Measurements from ENCODE around the gene SLC6A12.
"Not testable (repeated sequence)": the region's sequence is repeated elsewhere in the genome, so short reads cannot be mapped to it uniquely, and the experiment has no call there.

The SLC6A12 gene

DNA sequence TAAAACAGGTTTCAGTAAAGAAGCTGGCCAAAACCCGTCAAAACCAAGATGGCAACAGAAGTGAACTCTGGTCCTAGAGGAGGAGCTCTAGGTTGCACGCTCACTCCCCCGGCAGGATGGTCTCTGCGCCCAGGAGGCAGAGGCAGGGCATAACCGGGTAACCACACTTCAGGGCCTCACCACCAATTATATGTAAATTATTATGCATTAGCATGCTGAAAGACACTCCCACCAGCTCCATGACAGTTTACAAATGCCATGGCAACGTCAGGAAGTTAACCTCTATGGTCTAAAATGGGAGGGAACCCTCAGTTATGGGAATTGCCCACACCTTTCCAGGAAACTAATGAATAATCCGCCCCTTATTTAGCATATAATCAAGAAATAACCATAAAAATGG, 20.1 kb upstream of the SLC6A12 start:
- no peak for DNase-seq

DNA sequence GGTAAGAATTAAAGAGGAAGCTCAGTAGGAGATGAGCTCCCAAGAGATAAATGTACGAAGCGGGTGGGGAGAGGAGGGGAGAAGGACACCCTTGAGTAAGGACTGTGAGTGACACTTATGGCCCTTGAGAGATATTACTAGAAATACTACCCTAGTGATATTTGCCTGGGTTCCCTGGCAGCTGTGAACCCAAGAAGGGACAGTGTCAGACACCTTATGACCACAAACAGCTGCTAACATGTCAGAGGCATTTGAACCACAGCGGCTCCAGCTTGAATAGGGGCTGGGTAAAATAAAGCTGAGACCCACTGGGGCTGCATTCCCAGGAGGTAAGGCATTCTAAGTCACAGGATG, 19.6 kb upstream of the SLC6A12 start:
- DNase-seq, result no peak

DNA sequence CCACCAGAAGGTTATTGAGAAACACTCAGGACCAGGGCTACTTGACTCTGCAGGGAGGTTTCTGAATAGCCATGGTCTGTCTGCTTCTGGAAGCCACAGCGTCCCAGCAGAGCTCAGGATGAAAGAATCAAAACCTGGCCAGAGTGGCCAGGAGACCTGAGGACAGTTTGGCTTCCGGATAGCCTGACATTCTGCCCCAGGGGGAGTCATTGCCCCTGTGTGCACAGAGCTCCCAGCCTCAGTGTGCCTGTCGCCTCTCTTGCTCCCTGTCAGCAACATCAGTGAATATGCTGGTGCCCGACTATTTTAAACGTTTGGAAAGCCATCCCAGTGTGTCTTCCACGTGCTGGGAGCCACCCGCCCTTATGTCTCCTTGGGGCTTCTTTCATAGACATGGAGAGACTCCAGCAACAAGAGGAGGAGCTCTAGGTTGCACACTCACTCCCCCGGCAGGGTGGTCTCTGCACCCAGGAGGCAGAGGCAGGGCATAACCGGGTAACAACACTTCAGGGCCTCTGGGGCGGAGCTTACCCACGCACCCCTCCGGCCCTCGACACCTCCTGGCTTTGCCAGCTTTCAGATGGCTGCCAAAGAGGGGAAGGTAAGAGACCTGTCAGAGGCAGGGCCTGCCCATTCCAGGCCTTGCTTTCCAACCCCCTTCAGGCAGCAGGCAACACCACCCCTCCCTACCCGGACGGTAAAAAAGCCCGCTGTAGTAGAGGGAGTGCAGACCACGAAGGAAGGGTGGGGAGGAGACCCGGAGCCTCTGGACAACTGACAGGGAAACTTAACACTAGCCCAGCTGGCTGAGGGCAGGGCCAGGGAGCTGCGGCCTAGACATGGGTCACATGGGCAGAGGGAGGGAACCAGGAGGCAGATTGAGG, 19.0 kb upstream of the SLC6A12 start:
- no peak for DNase-seq

- no peak for DNase-seq
Measured at GRCh38 chr12:230925-231671, 17.1 kb upstream of the SLC6A12 start.

DNA sequence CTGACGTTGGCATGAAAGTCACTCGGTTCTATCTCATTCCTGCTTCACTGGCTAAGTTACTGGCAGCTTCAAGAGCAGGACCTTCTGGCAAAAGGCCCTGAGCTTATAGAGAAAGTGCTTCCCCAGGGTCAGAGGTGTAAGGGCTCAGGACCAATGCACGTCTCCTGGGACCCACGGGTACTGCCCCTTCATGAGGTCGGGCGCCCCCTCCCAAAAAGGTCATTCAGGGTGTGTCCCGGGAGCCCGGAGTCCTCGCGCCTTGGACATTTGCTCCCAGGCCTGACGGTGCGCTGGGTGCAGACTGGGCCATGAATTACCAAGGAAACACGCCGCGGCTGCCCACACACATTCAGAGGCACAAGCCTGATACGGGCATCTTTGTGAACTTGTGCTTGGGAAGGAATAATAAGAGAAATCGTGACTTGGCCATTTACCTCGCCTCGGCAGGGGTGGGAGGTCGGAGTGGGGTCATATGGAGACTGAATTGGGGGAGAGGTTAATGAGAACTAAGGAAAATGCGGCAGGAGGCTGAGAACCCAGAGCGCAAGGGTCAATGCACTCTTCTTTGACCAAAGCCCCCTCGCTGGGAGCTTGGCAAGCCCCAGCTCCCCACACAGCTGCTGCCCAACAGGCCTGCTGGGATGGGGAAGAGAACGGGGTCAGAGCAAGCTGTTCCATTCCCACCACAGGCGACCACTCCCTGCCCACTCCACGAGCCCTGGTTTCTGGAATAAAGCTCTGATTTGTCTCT, 15.7 kb upstream of the SLC6A12 start:
- DNase-seq, result no peak

GRCh38 chr12:228846-229200, 14.9 kb upstream of the SLC6A12 start:
- no peak for DNase-seq

DNA sequence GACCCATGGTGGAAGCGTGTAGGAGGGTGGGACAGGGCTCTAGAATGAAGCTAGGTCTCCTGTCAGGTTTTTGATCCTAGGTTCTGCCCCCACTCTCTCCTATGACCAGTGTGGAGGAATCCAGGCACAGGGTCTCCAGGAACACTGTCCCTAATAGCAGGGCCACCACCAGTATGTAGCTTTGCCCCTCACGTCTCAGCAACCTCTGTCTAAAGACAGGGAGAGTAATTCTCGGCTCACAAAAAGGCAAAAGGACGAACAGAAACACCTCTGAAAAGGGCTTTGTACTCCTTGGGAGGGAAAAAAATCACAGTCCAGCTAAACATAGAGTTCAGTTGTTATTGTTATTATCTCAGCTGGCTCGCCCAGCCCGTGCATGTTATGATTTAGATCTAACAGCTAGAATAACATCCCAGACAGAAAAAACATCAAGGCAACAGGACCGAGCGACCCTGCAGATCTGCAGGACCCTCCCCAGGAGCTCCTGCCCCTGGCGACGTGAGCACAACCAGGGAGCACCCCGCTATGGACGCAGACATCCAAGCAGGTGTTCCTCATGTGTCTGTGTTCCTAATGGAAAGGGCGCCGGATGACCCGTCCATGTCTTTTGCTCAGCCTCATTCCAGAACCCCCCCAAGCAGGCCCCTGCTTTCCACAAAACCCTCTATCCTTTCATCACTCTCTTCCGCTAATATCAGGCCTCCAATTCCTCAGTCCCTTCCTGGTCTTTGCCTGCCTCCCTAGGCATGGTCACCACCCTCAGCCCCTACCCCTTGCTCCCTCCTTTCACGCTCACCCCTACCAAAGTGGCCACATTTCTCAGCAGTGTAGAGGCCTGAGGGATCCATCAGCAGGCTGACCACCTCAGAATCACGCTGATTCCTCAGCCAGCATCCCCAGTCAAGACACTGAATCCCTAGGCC, 14.2 kb upstream of the SLC6A12 start:
- DNase-seq, result no peak

DNA sequence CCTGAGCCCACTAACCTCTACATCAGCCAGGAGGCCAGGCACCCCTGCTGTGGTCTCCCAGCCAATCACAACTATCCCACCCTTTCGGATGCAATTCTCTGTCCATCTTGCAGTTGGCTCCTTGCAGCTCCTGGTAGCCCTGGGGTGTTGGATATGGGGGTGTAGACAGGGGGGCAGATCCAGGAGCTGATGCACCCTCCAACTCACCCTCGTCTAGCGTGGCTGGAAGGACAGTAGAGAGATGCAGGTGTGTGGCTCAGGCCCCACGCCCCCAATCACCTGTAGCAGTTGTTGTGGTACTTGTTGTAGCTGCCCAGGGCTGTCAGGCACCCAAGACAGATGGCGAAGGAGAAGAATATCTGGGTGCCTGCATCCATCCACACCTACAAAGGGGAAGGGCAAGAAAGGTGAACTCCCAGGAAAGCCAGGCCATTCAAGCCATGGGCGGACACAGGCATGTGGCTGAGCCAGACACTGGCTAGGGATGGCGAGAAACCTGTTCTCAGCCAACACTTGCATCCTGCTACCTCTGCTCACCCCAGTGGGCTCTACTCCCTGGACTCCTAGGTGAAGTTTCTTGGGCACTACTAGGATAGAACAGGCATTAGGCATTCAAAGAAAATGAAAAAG, 13.4 kb upstream of the SLC6A12 start:
- DNase-seq, result no peak

DNA sequence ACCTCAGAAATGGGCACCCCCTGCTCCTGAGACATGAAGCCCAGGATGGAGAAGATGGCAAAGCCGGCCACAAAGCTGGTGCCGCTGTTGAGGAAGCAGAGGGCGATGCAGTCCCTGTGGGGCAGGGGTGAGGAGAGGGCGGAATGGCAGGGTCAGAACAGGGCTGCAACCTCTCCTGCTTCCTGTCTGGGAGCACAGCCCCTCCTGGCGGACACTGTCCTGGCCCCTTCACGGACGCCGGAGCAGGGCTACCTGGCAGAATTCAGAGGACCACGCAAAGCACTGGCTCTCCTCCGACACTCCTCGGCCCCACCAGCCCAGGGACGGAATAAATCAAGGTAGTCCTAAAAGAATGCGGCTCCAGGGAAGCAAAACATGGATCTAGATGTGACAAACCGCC, 12.4 kb upstream of the SLC6A12 start:
- no peak for DNase-seq

GRCh38 chr12:225012-225411, 11.1 kb upstream of the SLC6A12 start:
- no peak for DNase-seq

DNA sequence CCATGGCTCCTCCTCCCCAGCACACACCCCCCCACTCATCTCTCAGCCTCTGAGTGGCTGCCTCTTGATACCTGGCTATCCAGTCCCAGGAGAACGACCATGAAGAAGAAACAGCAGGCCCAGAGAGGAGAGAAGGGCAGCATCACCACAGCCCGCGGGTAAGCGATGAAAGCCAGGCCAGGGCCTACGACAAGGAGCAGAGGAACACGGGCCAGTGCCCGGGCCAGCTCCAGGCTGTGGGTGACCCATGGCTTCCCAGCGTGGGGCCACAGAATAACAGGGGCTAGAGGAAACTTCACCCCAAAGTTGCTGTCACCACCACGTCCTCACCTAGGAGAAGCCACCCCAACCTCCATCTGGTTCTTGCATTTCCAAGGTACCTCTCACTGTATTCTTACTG, 10.4 kb upstream of the SLC6A12 start:
- no peak for DNase-seq

DNA sequence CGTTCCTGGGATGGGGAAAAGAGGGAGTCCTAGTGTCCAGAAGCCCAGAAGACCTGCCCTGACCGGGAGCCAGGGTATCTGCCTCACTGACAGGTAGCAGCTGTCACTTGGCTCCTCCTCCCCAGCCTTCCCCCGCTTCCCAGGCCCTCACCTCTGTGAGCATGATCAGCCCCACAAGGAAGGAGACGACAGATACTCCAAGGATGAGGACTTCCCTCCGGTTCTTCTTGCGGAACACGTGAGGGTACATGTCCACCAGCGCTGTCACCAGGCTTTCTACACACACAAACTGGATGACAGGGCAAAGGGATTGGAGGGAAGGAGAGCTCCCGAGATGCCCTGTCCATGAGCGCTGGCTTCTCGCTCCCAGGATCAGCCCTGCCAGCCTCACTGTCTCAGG, 9.9 kb upstream of the SLC6A12 start:
- DNase-seq, result no peak

DNA sequence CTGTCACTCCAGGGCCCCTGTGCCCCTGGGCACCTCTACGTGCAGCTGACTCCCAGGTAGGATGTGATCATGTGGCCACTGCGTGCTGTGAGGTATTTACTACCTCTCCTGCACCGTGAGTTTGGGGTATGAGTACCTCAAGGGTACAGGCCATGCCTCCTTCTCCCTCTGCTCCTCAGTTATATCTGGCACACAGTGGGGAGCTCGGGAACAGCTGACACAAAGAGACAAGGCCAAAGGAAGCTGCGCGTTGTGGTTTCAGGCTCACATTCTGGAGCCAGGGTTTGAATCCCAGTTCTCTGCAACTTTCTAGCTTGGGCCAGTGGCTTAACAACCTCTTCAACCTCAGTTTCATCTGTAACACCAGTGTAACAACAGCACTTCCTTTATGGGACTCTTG, 7.8 kb upstream of the SLC6A12 start:
- DNase-seq, result no peak

- DNase-seq, result no peak
Measured at GRCh38 chr12:220946-221550, 7.1 kb upstream of the SLC6A12 start.

DNA sequence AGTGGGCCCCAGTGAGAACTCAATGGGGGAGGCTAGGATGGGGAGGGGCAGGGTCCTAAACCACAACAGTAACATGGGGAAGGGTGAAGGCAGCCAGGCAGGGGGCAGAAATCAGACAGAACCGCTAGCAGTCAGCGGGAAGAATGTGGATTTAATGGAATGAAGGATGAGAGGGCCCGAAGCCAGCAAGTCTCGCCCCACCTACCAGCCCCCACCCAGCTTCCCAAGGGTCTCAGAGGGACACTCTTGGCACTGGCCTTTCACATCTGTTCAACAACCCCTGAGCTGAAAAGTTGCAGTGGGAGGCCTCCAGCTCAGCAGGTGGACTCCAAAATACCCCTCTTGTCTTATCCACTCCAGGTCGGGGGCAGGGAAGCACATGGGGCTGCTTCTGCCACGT, 6.5 kb upstream of the SLC6A12 start:
- DNase-seq, result no peak

DNA sequence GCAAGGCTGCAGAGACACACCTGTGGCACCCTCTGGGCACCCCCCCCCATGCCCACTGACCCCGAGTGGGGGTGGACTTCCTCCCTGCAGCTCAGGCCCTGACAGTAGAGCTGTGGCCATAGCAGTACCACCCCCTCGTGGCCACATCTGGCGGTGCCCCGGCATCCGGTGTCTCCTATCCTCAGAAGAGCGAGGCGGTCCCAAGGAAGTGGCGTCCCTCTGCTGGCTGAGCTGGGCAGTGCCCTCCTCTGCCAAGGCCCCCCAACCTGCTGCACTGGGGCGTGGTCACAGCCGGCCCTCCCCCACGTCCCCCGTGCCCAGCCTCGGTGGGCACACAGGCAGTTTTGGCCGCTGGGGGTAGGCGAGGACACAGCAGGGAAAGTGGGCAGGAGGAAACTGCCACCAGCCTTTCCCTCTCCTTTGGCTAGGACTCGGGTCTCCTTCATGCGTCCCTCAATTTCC, 6.0 kb upstream of the SLC6A12 start:
- DNase-seq, result no peak

DNA sequence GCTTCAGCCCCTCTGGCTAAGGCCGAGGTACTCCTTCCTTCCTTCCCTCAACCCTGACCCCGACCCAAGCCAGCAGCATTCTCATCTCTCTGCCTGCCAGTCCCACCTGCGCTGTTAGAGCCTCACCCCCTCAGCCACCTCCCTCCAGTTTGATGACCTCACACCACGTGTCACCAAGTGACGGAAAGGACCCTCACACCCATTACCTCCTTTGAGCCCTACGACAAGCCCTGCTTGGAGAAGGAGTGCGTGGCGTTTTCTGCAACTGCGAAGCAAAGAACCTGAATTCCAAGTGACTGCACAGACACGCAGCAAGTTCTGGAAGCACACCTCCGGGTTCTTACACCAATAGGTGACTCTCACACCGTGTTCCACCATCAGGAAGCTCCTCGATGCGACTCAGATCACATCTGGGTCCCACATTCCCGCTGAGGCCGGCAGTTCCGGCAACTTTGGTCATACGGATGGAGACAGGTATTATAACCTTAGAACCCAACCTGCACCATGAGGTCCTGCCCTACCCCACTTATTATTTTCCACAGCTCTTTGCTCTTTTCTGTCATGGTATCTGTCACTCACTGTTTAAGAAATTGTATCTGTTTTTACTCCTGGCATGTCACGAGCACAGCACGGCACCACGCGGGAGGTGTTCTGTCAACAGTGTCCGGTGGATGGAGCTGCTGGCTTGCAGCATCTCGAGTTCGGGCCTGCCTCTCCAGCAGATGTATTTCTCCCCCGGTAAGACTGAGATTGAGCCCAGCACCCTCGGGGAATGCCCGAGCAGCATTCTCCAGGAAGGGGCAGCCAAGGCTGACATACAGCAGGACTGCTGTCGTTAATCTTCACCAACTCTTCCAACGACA, 5.0 kb upstream of the SLC6A12 start:
- DNase-seq, result no peak

DNA sequence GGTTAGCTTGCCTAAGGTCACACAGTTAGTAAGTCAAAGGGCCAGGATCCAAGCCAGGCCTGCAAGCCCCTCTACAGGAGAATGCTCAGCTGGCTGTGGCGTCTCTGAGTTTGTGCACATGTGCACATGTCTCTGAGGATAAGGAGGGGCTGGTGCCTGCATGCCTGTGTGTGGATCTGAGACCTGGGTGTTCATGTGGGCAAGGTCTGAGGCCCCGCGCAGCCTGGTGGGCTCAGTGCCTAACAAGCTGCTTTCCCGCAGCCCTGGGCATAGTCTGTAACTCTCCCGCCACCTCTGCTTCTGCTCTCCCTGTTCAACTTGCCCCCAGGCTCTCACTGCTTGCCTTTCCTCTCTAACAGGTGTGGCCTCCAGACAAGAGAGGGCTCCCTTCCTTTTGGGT, 4.3 kb upstream of the SLC6A12 start:
- no peak for DNase-seq

- DNase-seq, result not testable (repeated sequence)
Measured at GRCh38 chr12:217029-217428, 3.1 kb upstream of the SLC6A12 start.

GRCh38 chr12:215116-215515, 1.2 kb upstream of the SLC6A12 start:
- no peak for DNase-seq

- DNase-seq, result no peak
Measured at GRCh38 chr12:213527-213932, 427 bp downstream of the SLC6A12 start.
